ENCODE data around the gene NYNRIN.

NYNRIN gene

GRCh38 chr14:24435998-24436354 is 37.2 kb downstream of the NYNRIN start:
- no peak for DNase-seq (ENCODE audit: low spot score in 2 of 2)
- peaks cover 49% of the 10 kb centered on the region for H3K36me3 Mint-ChIP-seq (ENCODE audit: insufficient read depth)
- ATAC-seq (replicated peaks; ENCODE audit: extremely low read depth, poor library complexity, severe bottlenecking) = no peak
- no peak overlapping the region for H3K4me3 Mint-ChIP-seq
- H3K27me3 Mint-ChIP-seq = no peaks in the 10 kb centered on the region
- no peak overlapping the region for H3K27ac Mint-ChIP-seq (ENCODE audit: low read depth)
- no peaks in the 10 kb centered on the region for H3K9me3 Mint-ChIP-seq
- peaks cover 53% of the 10 kb centered on the region for H3K4me1 Mint-ChIP-seq

GRCh38 chr14:24436355-24437019 is 37.7 kb downstream of the NYNRIN start:
- Mint-ChIP-seq H3K36me3 (ENCODE audit: insufficient read depth) (peaks cover 44% of the 10 kb centered on the region), H3K27me3 (no peaks in the 10 kb centered on the region), H3K27ac (ENCODE audit: low read depth) (no peak overlapping the region), H3K9me3 (no peaks in the 10 kb centered on the region), H3K4me3 (no peak overlapping the region), H3K4me1 (peaks cover 48% of the 10 kb centered on the region)
- DNase-seq (ENCODE audit: low spot score in 2 of 2) (peak in 1 of 2 donors; percentile 34), ATAC-seq (replicated peaks; ENCODE audit: extremely low read depth, poor library complexity, severe bottlenecking) (peak; percentile 63)

GRCh38 chr14:24437020-24437735 is 38.4 kb downstream of the NYNRIN start:
- DNase-seq (ENCODE audit: low spot score in 2 of 2) (no peak), ATAC-seq (replicated peaks; ENCODE audit: extremely low read depth, poor library complexity, severe bottlenecking) (no peak)
- Mint-ChIP-seq H3K27me3 (no peaks in the 10 kb centered on the region), H3K4me1 (peaks cover 47% of the 10 kb centered on the region), H3K4me3 (no peak overlapping the region), H3K27ac (ENCODE audit: low read depth) (no peak overlapping the region), H3K36me3 (ENCODE audit: insufficient read depth) (peaks cover 42% of the 10 kb centered on the region), H3K9me3 (no peaks in the 10 kb centered on the region)

GRCh38 chr14:24437736-24438067 is 38.9 kb downstream of the NYNRIN start:
- peaks cover 44% of the 10 kb centered on the region for H3K36me3 Mint-ChIP-seq (ENCODE audit: insufficient read depth)
- no peak overlapping the region for H3K27ac Mint-ChIP-seq (ENCODE audit: low read depth)
- DNase-seq (ENCODE audit: low spot score in 2 of 2) = no peak
- no peaks in the 10 kb centered on the region for H3K9me3 Mint-ChIP-seq
- H3K27me3 Mint-ChIP-seq = no peaks in the 10 kb centered on the region
- H3K4me1 Mint-ChIP-seq = peaks cover 52% of the 10 kb centered on the region
- no peak overlapping the region for H3K4me3 Mint-ChIP-seq
- ATAC-seq (replicated peaks; ENCODE audit: extremely low read depth, poor library complexity, severe bottlenecking) = no peak

GRCh38 chr14:24438223-24439097 is 39.7 kb downstream of the NYNRIN start:
- DNase-seq (ENCODE audit: low spot score in 2 of 2) = no peak
- Mint-ChIP-seq H3K27ac (ENCODE audit: low read depth) (no peak overlapping the region), H3K4me3 (no peak overlapping the region), H3K9me3 (no peaks in the 10 kb centered on the region), H3K27me3 (no peaks in the 10 kb centered on the region), H3K36me3 (ENCODE audit: insufficient read depth) (peaks cover 44% of the 10 kb centered on the region), H3K4me1 (peaks cover 54% of the 10 kb centered on the region)
- ATAC-seq (replicated peaks; ENCODE audit: extremely low read depth, poor library complexity, severe bottlenecking) = no peak

- no peak overlapping the region for H3K27ac Mint-ChIP-seq (ENCODE audit: low read depth)
These were observed 40.5 kb downstream of the NYNRIN start for GRCh38 chr14:24439257-24439656.

GRCh38 chr14:24439830-24440605 is 41.2 kb downstream of the NYNRIN start:
- H3K4me3 Mint-ChIP-seq = no peak overlapping the region
- no peaks in the 10 kb centered on the region for H3K27me3 Mint-ChIP-seq
- H3K27ac Mint-ChIP-seq (ENCODE audit: low read depth) = peak overlapping the region; percentile 96
- peaks cover 36% of the 10 kb centered on the region for H3K36me3 Mint-ChIP-seq (ENCODE audit: insufficient read depth)
- H3K4me1 Mint-ChIP-seq = peaks cover 54% of the 10 kb centered on the region
- H3K9me3 Mint-ChIP-seq = no peaks in the 10 kb centered on the region
- no peak for DNase-seq (ENCODE audit: low spot score in 2 of 2)
- no peak for ATAC-seq (replicated peaks; ENCODE audit: extremely low read depth, poor library complexity, severe bottlenecking)

More at GRCh38 chr14:24439257-24439656, 40.5 kb downstream of the NYNRIN start:
- Mint-ChIP-seq H3K27me3 (no peaks in the 10 kb centered on the region), H3K36me3 (ENCODE audit: insufficient read depth) (peaks cover 39% of the 10 kb centered on the region), H3K9me3 (no peaks in the 10 kb centered on the region), H3K4me1 (peaks cover 54% of the 10 kb centered on the region), H3K4me3 (no peak overlapping the region)
- no peak for DNase-seq (ENCODE audit: low spot score in 2 of 2)
- no peak for ATAC-seq (replicated peaks; ENCODE audit: extremely low read depth, poor library complexity, severe bottlenecking)

GRCh38 chr14:24440606-24441399 is 42.0 kb downstream of the NYNRIN start:
- H3K9me3 Mint-ChIP-seq = no peaks in the 10 kb centered on the region
- peaks cover 33% of the 10 kb centered on the region for H3K36me3 Mint-ChIP-seq (ENCODE audit: insufficient read depth)
- H3K4me3 Mint-ChIP-seq = peak overlapping the region; percentile 90
- H3K27me3 Mint-ChIP-seq = no peaks in the 10 kb centered on the region
- peaks cover 46% of the 10 kb centered on the region for H3K4me1 Mint-ChIP-seq
- H3K27ac Mint-ChIP-seq (ENCODE audit: low read depth) = peak overlapping the region; percentile 96
- no peak for ATAC-seq (replicated peaks; ENCODE audit: extremely low read depth, poor library complexity, severe bottlenecking)
- no peak for DNase-seq (ENCODE audit: low spot score in 2 of 2)

- Mint-ChIP-seq H3K27me3 (no peaks in the 10 kb centered on the region), H3K4me1 (peaks cover 43% of the 10 kb centered on the region), H3K27ac (ENCODE audit: low read depth) (peak overlapping the region; percentile 96), H3K4me3 (peak overlapping the region; percentile 90), H3K9me3 (no peaks in the 10 kb centered on the region), H3K36me3 (ENCODE audit: insufficient read depth) (peaks cover 33% of the 10 kb centered on the region)
- ATAC-seq (replicated peaks; ENCODE audit: extremely low read depth, poor library complexity, severe bottlenecking) = no peak
- no peak for DNase-seq (ENCODE audit: low spot score in 2 of 2)
These were observed 42.7 kb downstream of the NYNRIN start for GRCh38 chr14:24441485-24441884.

GRCh38 chr14:24441904-24442239 is 43.1 kb downstream of the NYNRIN start:
- H3K9me3 Mint-ChIP-seq = no peaks in the 10 kb centered on the region
- H3K4me1 Mint-ChIP-seq = peaks cover 39% of the 10 kb centered on the region
- peak overlapping the region; percentile 90 for H3K4me3 Mint-ChIP-seq
- no peaks in the 10 kb centered on the region for H3K27me3 Mint-ChIP-seq
- DNase-seq (ENCODE audit: low spot score in 2 of 2) = no peak
- no peak for ATAC-seq (replicated peaks; ENCODE audit: extremely low read depth, poor library complexity, severe bottlenecking)
- peak overlapping the region; percentile 96 for H3K27ac Mint-ChIP-seq (ENCODE audit: low read depth)
- peaks cover 30% of the 10 kb centered on the region for H3K36me3 Mint-ChIP-seq (ENCODE audit: insufficient read depth)

- Mint-ChIP-seq H3K27ac (ENCODE audit: low read depth) (peak within 1 kb of the TSS; percentile 96), H3K36me3 (ENCODE audit: insufficient read depth) (peaks cover 27% of the 10 kb centered on the region), H3K4me3 (peak within 1 kb of the TSS; percentile 90), H3K9me3 (no peaks in the 10 kb centered on the region), H3K27me3 (no peaks in the 10 kb centered on the region), H3K4me1 (peaks cover 35% of the 10 kb centered on the region)
- DNase-seq (ENCODE audit: low spot score in 2 of 2) (peak; percentile 85 to 96), ATAC-seq (replicated peaks; ENCODE audit: extremely low read depth, poor library complexity, severe bottlenecking) (peak; percentile 92)
These were observed 43.6 kb downstream of the NYNRIN start, which contains the start of gene SDR39U1 for GRCh38 chr14:24442240-24443052. Gene SDR39U1 (minus strand): TSS chr14:24442776. CDS start chr14:24442769, 7 bp downstream.

Measured in central memory CD8-positive, alpha-beta T cell (primary cell).